ENCODE results near the gene CERS6.

- TF ChIP-seq NFYB (CRISPR knock-in tag; conservative IDR thresholded peaks at IDR 0.05; ENCODE audit: low read depth) (no peak), ZBTB43 (CRISPR knock-in tag; IDR thresholded peaks at IDR 0.05) (no peak), TEAD4 (CRISPR knock-in tag; IDR thresholded peaks at IDR 0.05) (no peak)
These were observed 324.6 kb downstream of the CERS6 start for GRCh38 chr2:168780669-168781071.

Data from WTC11 (cell line).